Measurements from ENCODE around the gene CRYBG2.

- TF ChIP-seq, protein P1, sequence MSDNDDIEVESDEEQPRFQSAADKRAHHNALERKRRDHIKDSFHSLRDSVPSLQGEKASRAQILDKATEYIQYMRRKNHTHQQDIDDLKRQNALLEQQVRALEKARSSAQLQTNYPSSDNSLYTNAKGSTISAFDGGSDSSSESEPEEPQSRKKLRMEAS (IDR thresholded peaks at IDR 0.05; ENCODE audit: low read depth, low read length) = no peak
- TF ChIP-seq CTCF (IDR thresholded peaks at IDR 0.05; ENCODE audit: low read depth, low read length) (no peak), POLR2A (IDR thresholded peaks at IDR 0.05; ENCODE audit: extremely low read depth, insufficient read length) (no peak)
Observed at GRCh38 chr1:26357121-26357602, 3.2 kb upstream of the CRYBG2 start.
